Activated CD4-positive, alpha-beta T cell treated with anti-CD3 and anti-CD28 coated beads, Interleukin-2, amount 10 ng/mL, durations not matched to agents 24 days and 14 days (primary cell): ENCODE results near the gene PHOX2A. TPM values are rescaled to one million over a fixed set of nuclear protein-coding genes. Genes with fewer than 3 reads are reported as not detected.

Experiments used
- DNase-seq: peaks from one replicate; pipeline ENCODE4 v3.0.0; 2022
- H3K27ac Mint-ChIP-seq: one replicate; pipeline ENCODE4 v1.8.0; 2022; ENCODE audit warnings: mild to moderate bottlenecking, mixed read lengths
- H3K27me3 Mint-ChIP-seq: one replicate; pipeline ENCODE4 v1.8.0; 2022; ENCODE audit warnings: mixed read lengths
- H3K36me3 Mint-ChIP-seq: one replicate; pipeline ENCODE4 v1.8.0; 2022; ENCODE audit warnings: low read depth, mild to moderate bottlenecking, mixed read lengths
- H3K4me1 Mint-ChIP-seq: one replicate; pipeline ENCODE4 v1.8.0; 2021; ENCODE audit warnings: mixed read lengths
- H3K4me3 Mint-ChIP-seq: one replicate; pipeline ENCODE4 v1.8.0; 2022; ENCODE audit warnings: mild to moderate bottlenecking, moderate library complexity, mixed read lengths
- H3K9me3 Mint-ChIP-seq: one replicate; pipeline ENCODE4 v1.8.0; 2021; ENCODE audit warnings: mixed read lengths
- intact Hi-C: fragments of 100-400 bp; cut with micrococcal nuclease; formaldehyde crosslinking; loops from one replicate; pipeline ENCODE4 v1.15.1; 2023
- total RNA-seq: library from RNA; stranded (reverse); gene quantifications from 2 replicates; pipeline ENCODE4 v1.2.3, GENCODE V29; 2022

The PHOX2A gene
- total RNA-seq, 1 donor from 2014 or later: not detected

DNA sequence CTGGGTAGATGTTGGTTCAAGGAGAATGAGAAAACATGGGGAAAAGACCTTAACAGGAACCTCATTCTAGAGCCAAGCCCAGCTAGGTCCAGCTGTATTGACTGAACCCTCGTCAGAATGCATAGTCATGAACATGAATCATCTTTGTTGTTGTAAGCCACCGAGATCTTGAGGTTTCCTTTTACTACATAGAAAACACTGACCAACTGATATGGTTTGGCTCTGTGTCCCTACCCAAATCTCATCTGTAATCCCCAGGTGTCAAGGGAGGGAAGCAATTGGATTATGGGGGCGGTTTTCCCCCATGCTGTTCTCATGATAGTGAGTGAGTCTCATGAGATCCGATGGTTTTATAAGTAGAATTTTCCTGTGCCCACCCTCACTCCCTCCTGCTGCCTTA, 19.4 kb upstream of the PHOX2A start:
- peaks cover 3% of the 10 kb centered on the region for H3K4me1 Mint-ChIP-seq
- intact Hi-C loops: no loop called here
- peaks cover 17% of the 10 kb centered on the region for H3K27me3 Mint-ChIP-seq

DNA sequence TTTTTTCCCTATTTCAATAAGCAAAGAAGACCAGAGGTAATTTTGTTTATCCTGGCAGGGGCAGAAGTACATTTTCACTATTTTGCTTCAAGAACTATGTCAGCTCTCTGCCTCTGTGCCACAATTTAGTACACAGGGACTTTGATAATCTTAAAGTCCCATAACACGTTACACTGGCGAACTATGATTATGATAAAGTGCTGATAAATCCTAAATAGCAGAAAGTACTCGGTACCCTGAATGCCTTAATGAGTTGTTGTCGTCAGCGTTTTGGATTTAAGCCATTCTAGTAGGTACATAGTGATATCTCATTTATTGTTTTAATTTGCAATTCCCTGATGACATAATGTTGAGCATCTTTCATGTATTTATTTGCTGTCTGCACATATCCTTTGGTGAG, 16.6 kb upstream of the PHOX2A start:
- intact Hi-C loops: no loop called here
- no peaks in the 10 kb centered on the region for H3K9me3 Mint-ChIP-seq
- no peak for DNase-seq
- peaks cover 15% of the 10 kb centered on the region for H3K27me3 Mint-ChIP-seq
- H3K4me3 Mint-ChIP-seq: no peak overlapping the region
- H3K4me1 Mint-ChIP-seq: peaks cover under 1% of the 10 kb centered on the region
- no peaks in the 10 kb centered on the region for H3K36me3 Mint-ChIP-seq
- H3K27ac Mint-ChIP-seq: no peak overlapping the region

More for the DNA sequence above, 19.4 kb upstream of the PHOX2A start:
- H3K36me3 Mint-ChIP-seq: no peaks in the 10 kb centered on the region
- DNase-seq: no peak
- H3K4me3 Mint-ChIP-seq: no peak overlapping the region
- no peak overlapping the region for H3K27ac Mint-ChIP-seq
- H3K9me3 Mint-ChIP-seq: no peaks in the 10 kb centered on the region

DNA sequence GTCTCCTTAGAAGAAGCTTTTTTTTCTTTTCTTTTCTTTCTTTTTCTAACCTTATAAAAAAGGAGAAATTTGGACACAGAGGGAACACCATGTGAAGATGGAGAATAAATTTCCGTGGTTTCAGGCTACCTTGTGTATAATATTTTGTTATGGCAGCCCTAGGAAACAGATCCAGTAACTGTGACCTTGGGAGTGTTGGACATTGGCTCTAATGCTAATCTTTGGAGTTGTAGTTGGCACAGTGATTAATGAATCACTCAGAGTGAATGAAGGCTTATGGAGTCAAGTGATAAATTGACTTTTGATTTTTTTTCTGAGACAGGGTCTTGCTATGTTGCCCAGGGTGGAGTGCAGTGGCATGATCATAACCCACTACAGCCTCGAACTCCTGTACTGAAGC, 15.5 kb upstream of the PHOX2A start:
- H3K27me3 Mint-ChIP-seq: peaks cover 19% of the 10 kb centered on the region
- no peaks in the 10 kb centered on the region for H3K9me3 Mint-ChIP-seq
- H3K4me3 Mint-ChIP-seq: no peak overlapping the region
- no peak for DNase-seq
- no peaks in the 10 kb centered on the region for H3K4me1 Mint-ChIP-seq
- H3K27ac Mint-ChIP-seq: no peak overlapping the region
- no peaks in the 10 kb centered on the region for H3K36me3 Mint-ChIP-seq
- intact Hi-C loops: no loop called here

- no peak overlapping the region for H3K27ac Mint-ChIP-seq
- no peaks in the 10 kb centered on the region for H3K9me3 Mint-ChIP-seq
- H3K27me3 Mint-ChIP-seq: peaks cover 21% of the 10 kb centered on the region
- DNase-seq: no peak
- no peaks in the 10 kb centered on the region for H3K4me1 Mint-ChIP-seq
- H3K4me3 Mint-ChIP-seq: no peak overlapping the region
- no peaks in the 10 kb centered on the region for H3K36me3 Mint-ChIP-seq
- intact Hi-C loops: no loop called here
Observed at GRCh38 chr11:72257570-72257969, 13.6 kb upstream of the PHOX2A start.

DNA sequence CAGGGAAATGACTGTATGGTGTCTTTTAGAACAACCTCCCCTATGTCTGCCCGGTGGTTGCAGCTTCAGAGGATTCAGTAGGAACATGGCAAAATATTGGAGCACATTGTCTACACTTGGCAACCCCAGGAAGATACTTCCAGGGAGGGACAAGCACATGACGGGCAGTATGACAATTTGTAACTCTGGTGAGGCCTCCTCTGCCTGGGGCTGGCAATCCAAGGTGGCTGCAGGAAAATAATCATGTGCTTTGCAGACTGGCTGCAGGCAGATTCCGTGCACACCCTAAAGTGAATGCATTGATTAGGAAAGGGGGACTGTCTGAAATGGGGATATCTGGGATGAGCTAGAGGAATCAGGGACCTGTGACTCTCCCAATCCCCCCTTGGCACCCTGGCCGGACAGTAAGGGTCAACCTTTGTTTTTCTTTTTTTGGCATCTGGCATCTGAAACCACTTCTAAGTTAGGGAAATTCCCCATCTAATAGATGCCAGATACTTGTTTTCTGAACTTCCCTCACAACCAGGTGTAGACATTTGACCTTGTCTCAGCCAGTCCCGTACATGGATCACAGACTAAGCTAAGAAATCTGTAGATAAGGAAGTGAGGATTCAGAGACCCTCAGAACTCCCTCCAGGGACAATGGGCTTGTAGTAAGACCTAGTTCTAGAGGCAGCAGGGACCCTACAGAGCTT, 10.5 kb upstream of the PHOX2A start:
- H3K4me1 Mint-ChIP-seq: no peaks in the 10 kb centered on the region
- no peak overlapping the region for H3K27ac Mint-ChIP-seq
- peaks cover 19% of the 10 kb centered on the region for H3K27me3 Mint-ChIP-seq
- DNase-seq: no peak
- no peaks in the 10 kb centered on the region for H3K36me3 Mint-ChIP-seq
- no peak overlapping the region for H3K4me3 Mint-ChIP-seq
- no peaks in the 10 kb centered on the region for H3K9me3 Mint-ChIP-seq
- intact Hi-C loops: no loop called here

DNA sequence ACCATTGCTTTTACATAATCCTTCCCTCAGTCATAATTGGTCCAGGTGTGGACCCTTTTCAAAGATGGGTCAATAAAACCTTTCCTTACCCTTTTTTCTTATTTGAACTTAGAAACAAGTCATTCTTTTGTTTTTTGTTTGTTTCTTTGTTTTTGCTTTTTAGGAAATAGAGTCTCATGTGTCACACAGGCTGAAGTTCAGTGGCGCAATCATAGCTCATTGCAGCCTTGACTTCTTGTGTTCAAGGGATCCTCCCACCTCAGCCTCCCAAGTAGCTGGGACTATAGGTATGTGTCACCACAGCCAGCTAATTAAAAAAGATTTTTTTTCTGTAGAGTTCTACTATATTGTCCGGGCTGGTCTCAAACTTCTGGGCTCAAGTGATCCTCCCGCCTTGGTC, 9.4 kb upstream of the PHOX2A start:
- peaks cover 22% of the 10 kb centered on the region for H3K27me3 Mint-ChIP-seq
- no peak overlapping the region for H3K4me3 Mint-ChIP-seq
- no peaks in the 10 kb centered on the region for H3K36me3 Mint-ChIP-seq
- H3K4me1 Mint-ChIP-seq: no peaks in the 10 kb centered on the region
- no peaks in the 10 kb centered on the region for H3K9me3 Mint-ChIP-seq
- H3K27ac Mint-ChIP-seq: no peak overlapping the region
- no peak for DNase-seq
- intact Hi-C loops: no loop called here

- Mint-ChIP-seq H3K9me3 (no peaks in the 10 kb centered on the region), H3K27me3 (peaks cover 24% of the 10 kb centered on the region), H3K36me3 (no peaks in the 10 kb centered on the region), H3K4me3 (no peak overlapping the region), H3K27ac (no peak overlapping the region), H3K4me1 (no peaks in the 10 kb centered on the region)
- DNase-seq: no peak
- intact Hi-C loops: no loop called here
Observed at GRCh38 chr11:72251614-72252013, 7.6 kb upstream of the PHOX2A start.

DNA sequence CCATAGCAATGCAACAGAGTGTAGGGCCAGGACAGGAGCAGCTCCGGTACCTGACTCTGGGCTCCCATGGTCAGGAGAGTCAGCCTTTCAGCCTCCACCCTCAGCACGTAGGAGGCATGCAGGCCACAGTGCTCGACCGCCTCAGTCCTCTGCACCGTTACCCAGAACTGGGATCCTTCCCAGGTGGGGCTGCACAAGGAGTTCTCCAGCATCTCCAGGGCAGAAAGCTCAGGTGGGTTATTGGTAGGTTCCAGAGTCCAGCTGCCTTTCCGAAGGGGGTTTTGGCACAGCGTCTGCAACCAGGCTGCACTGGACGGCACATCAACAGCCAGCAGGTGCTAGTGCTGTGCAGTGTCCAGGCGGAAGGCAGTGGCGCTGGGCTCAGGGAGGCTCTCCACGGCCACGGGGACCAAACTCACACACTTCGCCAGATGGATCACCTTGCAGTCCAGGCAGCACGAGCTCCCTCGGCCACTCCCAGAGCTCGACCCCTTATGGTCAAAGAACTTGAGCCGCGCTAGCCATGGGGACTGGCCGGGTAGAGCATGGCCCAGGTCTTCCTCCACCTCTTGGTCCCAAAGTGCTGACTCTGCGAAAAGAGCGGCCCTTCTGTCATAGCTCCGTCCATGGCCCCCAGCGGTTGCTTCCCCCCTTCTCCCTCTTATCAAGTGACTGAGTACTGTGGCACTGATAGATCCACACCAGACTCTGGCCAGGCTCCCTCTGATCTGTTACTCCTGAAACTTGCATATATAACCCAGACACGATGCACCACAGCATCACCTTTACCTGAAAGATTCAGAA, 6.9 kb upstream of the PHOX2A start:
- no peak for DNase-seq
- Mint-ChIP-seq H3K27ac (no peak overlapping the region), H3K9me3 (no peaks in the 10 kb centered on the region), H3K4me1 (no peaks in the 10 kb centered on the region), H3K27me3 (peaks cover 21% of the 10 kb centered on the region), H3K4me3 (no peak overlapping the region), H3K36me3 (no peaks in the 10 kb centered on the region)
- intact Hi-C loops: no loop called here

DNA sequence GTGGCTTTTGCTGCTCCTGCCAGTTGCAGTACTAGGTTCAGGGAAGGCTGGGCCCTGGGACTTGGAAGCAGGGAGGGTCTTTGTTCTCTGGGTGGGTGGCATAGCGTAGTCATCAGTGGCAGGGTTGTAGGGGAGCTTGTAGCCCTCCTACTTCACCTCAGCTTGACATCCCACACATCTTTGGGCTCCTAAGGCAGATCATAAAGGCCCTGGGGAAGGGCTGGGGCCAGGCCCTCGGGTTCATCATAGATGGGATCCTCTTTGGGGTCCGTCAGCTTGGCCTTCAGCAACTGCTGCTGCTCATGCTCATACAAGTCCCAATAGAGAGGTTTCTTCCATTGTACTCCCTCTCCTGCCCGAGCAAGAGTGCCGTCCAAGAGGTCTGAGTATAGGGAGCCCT, 6.0 kb upstream of the PHOX2A start:
- no peaks in the 10 kb centered on the region for H3K36me3 Mint-ChIP-seq
- H3K4me3 Mint-ChIP-seq: no peak overlapping the region
- no peaks in the 10 kb centered on the region for H3K4me1 Mint-ChIP-seq
- no peak overlapping the region for H3K27ac Mint-ChIP-seq
- DNase-seq: no peak
- H3K9me3 Mint-ChIP-seq: no peaks in the 10 kb centered on the region
- intact Hi-C loops: loop anchor here (5.0 kb wide), 1 partner anchor 182 kb away; the partner anchor contains the start of gene CLPB
- peaks cover 15% of the 10 kb centered on the region for H3K27me3 Mint-ChIP-seq

GRCh38 chr11:72247584-72247983, 3.6 kb upstream of the PHOX2A start:
- H3K4me1 Mint-ChIP-seq: peaks cover 8% of the 10 kb centered on the region
- H3K27ac Mint-ChIP-seq: no peak overlapping the region
- no peak overlapping the region for H3K4me3 Mint-ChIP-seq
- DNase-seq: no peak
- peaks cover 26% of the 10 kb centered on the region for H3K27me3 Mint-ChIP-seq
- H3K36me3 Mint-ChIP-seq: no peaks in the 10 kb centered on the region
- intact Hi-C loops: loop anchor here (5.0 kb wide), 1 partner anchor 185 kb away; the partner anchor contains the start of gene CLPB
- H3K9me3 Mint-ChIP-seq: no peaks in the 10 kb centered on the region

GRCh38 chr11:72245263-72245816, 1.4 kb upstream of the PHOX2A start:
- Mint-ChIP-seq H3K4me3 (no peak overlapping the region), H3K27me3 (peaks cover 49% of the 10 kb centered on the region), H3K9me3 (no peaks in the 10 kb centered on the region), H3K27ac (no peak overlapping the region), H3K4me1 (peaks cover 15% of the 10 kb centered on the region), H3K36me3 (peaks cover 6% of the 10 kb centered on the region)
- intact Hi-C loops: loop anchor here (5.0 kb wide), 1 partner anchor 187 kb away; the partner anchor contains the start of gene CLPB
- DNase-seq: no peak

DNA sequence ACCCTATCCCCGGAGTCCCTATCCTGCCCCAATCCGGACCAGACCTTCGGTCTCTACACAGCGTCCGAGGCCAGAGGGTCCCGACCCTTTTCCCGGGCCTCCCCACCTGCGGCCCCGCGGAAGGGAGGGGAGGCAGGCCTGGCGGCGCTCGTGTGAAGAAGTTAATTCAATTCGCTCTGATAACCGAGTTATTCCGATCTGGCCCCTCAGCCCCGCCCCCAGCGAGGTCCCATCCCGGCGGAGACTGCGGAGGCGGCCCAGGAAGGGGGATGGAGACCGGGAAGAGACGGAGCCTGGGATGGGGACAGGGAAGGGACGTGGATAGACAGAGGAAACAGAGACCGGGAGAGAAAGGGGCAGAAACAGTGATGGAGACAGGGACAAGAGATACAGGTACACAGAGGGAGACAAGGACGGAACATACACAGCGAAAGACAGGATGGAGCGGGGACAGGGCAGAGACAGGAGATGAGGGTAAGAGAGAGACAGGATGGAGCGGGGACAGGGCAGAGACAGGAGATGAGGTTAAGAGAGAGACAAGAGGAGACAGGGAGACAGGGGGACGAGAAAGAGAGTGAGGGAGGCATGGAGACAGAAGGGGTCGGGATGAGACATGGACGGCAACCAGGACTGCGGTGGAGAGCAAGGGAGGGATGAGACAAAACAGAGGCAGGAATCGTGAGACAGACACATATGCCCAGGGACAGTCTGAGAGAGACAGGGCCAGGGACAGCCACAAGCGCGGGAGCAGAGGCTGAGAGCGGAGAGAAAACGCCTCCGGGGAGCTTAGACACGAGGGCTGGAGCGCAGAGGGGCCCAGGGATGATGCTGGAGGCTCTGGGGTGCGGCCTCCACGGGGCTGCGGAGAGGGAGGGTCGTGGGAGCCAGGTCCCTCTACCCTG, 636 bp upstream of the PHOX2A start:
- Mint-ChIP-seq H3K4me1 (peaks cover 16% of the 10 kb centered on the region), H3K9me3 (no peaks in the 10 kb centered on the region), H3K4me3 (no peak overlapping the region), H3K36me3 (peaks cover 7% of the 10 kb centered on the region), H3K27ac (no peak overlapping the region), H3K27me3 (peaks cover 48% of the 10 kb centered on the region)
- intact Hi-C loops: loop anchor here (5.0 kb wide), 1 partner anchor 188 kb away; the partner anchor contains the start of gene CLPB
- no peak for DNase-seq
